CD4-positive, alpha-beta T cell treated with Interleukin-15 for 1 hour (primary cell): ENCODE results near the gene RYR3.

ENCODE experiments used
- DNase-seq: peaks from one replicate; pipeline ENCODE4 v3.0.0-alpha.2; 2020

RYR3 gene

GRCh38 chr15:33662014-33662413, 351.2 kb downstream of the RYR3 start:
- DNase-seq, result no peak

DNA sequence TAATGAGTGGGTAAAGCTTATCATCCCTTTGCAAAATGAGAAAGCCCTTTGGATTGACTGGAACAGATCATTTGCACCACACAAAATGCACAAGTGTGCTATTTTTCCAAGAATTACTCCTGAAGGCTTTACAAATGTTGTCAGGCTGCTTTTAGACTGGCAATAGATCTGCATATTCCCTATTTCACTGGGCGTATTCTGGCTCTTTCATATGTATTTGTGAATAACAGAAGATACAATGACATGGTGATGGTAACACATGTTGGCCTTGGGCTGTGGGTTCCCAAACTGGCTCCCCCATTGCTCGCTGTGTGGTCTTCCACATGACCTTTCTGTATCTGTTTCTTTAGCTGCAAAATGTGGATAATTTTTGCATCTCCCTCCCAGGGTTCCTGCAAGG, 354.2 kb downstream of the RYR3 start:
- DNase-seq, result no peak

DNA sequence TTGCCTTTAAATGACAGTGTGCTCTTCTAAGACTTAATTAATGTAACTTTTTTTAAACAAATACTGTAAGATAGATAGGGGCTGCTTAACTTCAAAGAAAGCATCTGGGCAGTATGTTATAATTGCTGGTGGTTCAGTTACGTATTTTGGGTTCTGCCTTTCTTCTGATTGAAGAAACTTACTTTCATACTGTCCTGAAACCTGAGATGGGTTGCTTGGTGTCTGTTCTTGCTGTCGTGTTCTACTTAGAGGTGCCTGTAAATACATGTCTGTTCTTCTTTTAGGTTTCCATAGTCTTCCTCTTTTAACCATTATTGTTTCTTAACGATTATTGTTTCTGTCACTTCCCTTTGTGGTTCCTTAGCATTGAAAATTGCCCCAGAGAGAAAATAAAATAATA, 359.8 kb downstream of the RYR3 start:
- DNase-seq, result no peak

DNA sequence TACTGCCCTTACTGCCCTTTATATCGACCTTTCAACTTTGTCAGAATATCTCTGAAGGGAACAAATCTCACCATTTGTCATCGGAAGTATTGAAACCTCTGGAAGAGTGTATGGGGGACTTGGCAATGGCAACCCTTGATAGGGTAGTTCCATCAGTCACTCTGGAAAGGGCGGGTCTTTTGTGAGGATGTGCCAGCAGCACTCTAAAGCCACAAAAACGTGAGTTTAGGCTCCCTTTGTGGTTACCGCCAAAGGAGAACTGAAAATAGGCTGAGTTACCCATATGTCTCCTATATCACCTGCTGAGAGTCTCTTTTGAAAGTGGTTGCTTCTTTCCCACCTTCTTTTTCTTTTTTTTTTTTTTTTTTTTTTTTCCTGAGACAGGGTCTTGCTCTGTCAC, 360.7 kb downstream of the RYR3 start:
- DNase-seq, result no peak

- no peak for DNase-seq
Observed at GRCh38 chr15:33675246-33675645, 364.5 kb downstream of the RYR3 start.

DNA sequence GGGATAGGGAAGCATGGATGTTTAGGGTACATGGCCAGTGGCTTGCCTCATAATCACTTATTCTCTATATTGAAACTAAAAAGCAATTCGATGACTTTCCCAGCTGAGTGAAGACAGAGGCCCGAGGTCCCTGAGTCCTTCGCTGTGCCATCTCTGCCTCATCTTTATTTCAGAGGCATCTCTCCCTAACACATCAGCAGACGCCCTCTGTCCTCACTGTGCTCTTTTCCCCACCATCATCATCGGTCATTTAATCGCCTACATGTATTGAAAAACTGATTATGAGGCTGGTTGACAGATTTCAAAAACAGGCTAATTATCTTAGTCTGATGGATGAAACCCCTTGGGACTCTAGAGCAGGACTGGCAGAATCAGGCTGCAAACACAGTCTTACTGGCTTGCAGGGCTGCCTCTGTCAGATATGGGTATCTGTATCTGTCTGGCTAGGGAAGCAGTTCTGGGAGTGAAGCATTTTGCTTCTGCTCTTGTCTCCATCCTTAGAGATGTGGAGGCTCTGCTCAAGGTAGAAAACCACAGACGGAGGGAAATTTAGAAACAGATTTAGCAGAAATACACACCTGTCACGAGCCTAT, 366.6 kb downstream of the RYR3 start:
- no peak for DNase-seq

- no peak for DNase-seq
Observed at GRCh38 chr15:33678176-33678575, 367.4 kb downstream of the RYR3 start.

- DNase-seq, result no peak
Observed at GRCh38 chr15:33678602-33679001, 367.8 kb downstream of the RYR3 start.

DNA sequence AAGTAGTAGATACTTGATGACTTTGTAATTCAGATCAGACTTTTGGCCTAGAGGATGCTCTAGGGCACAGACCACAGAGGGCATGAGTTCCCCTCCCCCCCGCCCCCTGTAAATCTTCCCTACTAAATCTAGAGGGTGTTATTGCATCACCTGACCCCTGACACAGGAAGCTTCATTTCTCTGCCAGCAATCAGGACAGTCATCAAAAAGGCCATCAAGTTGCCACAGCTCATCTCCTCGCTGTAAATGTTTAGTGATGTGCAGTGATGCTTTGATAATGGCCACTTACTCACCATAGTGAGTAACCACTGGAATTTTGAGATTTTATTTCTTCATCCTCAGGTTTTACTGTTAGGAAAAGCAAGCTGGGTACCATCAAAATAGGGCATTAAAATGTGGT, 368.3 kb downstream of the RYR3 start:
- DNase-seq, result no peak

DNA sequence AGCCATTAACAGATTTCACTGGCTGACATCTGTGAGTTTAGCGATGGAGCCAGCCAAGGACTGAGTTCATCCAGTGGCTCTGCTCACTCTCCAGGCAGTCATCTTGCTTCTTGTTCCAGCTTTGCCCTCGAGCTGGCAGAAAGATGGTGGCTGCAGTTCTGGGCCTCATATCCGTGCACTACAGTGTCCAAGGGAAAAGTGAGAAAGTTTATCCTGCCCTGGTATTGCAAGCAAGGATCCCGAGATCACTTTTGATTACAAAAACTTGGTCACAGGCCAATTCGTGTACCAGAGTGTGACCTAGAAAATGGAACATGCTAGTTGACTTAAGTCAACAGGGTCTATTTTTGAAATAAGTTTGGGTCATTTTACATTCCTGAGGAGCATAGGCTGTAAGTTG, 369.6 kb downstream of the RYR3 start:
- no peak for DNase-seq

GRCh38 chr15:33693166-33693800, 382.5 kb downstream of the RYR3 start:
- DNase-seq, result no peak

GRCh38 chr15:33698126-33698525, 387.4 kb downstream of the RYR3 start:
- DNase-seq, result no peak

DNA sequence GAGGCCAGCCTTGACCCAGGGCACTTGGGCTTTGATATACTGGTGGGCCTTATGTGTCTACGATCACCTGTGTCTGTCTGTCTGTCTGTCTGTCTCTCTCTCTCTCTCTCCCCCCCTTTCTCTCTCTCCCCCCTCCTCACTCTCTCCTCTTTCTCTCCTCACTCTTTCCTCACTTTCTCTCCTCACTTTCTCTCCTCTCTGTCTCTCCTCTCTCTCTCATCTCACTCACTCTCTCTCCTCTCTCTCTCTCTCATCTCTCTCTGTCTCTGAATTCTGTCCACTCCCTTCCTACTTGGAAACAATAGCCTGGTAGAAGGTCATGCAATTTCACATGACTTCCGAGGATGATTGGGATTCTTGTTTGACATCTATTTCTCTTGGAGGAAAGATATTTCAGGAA, 388.4 kb downstream of the RYR3 start:
- no peak for DNase-seq

DNA sequence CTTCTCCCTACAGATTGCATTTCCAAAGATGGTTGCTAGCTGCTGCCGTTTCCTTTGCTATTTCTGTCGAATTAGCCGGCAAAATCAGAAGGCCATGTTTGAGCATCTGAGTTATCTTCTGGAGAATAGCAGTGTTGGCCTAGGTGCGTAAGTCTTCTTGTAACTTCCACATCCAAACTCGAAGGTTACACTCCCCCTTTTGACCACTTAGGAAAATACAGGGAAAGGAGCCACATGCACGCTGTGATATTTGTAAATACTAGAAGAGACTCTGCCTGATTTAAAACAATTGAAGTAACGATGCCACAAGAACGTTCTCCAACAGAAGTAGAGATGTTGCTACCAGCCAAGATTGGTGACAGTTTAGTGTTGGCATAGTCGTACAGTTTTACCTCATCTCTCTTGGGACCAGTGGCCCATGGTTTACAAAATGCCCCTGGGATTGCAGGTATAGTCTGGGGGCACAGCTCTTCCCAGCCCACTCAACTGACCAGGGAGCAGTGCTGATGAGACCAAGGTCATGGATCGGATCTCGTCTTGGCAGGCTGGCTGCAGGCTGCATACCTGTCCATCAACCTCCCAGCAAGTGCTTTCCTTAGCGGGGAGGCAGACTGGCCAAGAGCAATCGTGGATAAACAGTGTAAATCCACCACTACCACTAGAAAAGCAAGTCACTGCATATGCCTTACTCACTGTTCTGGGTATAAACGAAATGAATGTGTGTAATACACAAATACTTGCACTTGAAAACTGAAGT, 389.1 kb downstream of the RYR3 start:
- DNase-seq, result no peak

DNA sequence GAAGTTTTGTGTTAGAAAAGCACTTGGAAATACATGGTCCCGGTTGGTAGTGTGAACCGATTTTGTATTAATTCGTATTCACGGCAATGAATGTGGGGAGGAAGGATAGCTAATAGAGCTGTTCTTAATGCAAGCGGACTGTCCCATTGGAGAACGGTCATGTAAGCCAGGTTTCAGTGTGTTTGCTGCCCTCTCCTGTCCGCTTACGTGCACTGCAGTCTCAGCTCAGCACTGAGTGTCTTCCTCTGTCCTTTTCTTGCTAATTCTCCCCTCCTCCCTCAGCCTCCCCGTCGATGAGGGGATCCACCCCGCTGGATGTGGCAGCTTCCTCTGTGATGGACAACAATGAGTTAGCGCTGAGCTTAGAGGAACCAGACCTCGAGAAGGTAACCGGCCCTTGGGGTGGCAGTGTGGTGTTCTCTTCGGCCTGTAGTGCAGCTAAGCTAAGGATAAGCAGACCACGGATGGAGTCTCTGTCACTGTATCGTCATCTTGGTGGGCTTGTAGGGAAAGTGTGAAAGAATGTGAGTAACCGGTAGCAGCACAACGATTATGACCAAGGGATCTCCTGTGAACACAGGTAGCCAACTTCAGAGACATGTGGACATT, 390.0 kb downstream of the RYR3 start:
- DNase-seq, result peak; percentile 55

DNA sequence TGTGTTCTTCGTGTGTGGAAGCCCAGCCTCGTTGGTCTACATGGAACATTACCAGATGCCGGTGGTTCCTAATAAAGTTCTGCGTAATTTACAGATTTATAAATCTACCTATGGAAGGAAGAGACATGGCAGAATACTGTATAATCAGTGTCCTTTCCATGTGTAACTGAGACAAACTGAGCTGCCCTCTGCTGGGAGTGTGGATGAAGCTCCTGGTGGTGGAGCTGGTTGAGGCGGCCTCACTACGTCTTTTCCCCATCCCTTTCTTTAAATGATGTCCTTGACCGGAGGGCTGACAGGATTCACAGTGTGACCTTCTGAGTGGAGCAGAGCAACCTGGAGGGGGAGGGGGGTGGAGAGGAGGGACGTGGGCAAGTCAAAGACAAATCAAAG, 390.5 kb downstream of the RYR3 start:
- DNase-seq, result no peak

GRCh38 chr15:33706173-33706572, 395.4 kb downstream of the RYR3 start:
- DNase-seq, result no peak

DNA sequence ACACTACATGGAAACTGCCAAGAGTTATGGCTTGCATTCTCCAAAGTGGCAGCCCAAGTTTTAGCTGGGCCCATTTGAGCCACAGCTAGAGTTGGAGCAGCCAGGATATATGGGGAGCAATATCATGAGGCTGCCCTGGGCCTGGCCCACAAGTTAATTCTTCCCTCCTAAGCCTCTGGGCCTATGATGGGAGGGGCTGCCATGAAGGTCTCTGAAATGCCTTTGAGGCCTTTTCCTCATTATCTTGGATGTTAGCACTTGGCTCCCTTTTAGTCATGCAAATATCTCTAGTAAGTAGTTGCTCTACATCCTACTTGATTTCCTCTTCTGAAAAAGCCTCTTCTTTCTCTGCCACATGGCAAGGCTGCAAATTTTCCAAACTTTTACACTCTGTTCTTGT, 400.0 kb downstream of the RYR3 start:
- DNase-seq, result no peak

GRCh38 chr15:33716025-33716424, 405.3 kb downstream of the RYR3 start:
- no peak for DNase-seq

- no peak for DNase-seq
Observed at GRCh38 chr15:33720952-33721351, 410.2 kb downstream of the RYR3 start.

GRCh38 chr15:33722005-33722672, 411.4 kb downstream of the RYR3 start:
- peak; percentile 27 for DNase-seq

GRCh38 chr15:33722673-33723015, 411.9 kb downstream of the RYR3 start:
- DNase-seq, result no peak

DNA sequence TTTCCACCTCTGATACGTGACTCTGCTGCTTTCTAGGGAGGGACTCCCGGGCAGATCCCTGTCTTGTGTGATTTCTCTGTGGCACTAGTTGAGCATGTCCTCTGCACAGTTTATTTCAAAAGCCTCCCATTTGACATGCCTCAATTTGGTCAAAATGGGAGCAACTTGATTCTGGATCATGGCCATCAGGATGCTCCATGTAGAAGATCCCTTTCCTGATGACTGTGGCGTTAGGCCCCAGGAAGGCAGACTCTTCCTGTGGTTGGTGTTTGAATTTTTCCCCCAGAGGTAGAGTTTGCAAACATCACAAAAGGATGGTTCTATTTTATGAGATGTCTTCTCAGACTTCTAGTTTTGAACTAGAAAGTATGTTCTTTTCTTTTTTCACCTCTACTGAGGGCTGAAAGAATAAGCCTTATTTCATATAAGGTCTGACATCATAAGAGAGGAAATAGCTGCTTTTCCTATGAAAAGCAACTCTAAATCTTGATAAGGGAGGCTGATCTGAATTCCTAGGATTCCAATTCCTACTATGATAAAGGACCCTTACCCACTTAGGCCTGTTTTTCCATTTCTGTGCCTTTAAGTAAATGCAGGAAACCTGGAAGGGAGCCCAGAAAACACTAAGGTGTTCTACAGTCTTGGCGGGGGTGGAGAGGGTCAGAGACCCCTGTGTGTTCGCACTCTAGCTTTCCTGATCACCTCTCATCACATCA, 413.7 kb downstream of the RYR3 start:
- no peak for DNase-seq
